Esophagus squamous epithelium (tissue), 4 donors: Measurements from ENCODE around the gene AREL1.

ENCODE experiments used
- POLR2A ChIP-seq, 4 donors: fragments of 450-650 bp; IDR thresholded peaks; one replicate each; pipeline ENCODE4 v1.6.1; 2017; ENCODE audit warnings: antibody characterized with exemption in 4 of 4, mild to moderate bottlenecking in 4 of 4, moderate library complexity in 3 of 4
- TF ChIP-seq, protein P1 (sequence below), 6 experiments: fragments of 450-650 bp in 4 of 6; fragments of 200-600 bp in 2 of 6; sonication (generic) in 2 of 6; IDR thresholded peaks; one replicate each; pipeline ENCODE4 v1.5.1; 2016 to 2019; ENCODE audit warnings: antibody characterized with exemption in 6 of 6, mild to moderate bottlenecking in 4 of 6, moderate library complexity in 4 of 6

DNA sequence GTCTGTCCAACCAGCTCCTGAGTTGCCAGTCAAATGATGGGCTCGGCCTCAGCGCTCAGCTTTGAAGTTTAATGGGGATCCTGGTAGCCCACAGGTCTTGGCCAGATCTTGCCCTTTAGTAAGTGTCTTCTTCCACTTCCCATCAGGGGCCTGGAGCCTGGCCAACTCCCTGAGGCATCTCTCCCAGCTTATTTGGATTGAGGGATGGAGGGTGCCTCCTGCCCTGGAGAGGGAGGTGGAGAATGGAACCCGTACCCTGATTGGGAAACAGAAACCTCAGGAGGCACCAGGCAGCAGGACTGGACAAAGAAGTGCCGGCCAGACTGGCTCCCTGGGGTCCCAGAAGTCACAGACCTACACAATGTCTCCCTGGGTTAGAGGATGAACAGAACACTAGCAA is 60.3 kb downstream of the AREL1 start:
- no peak for TF ChIP-seq POLR2A (IDR thresholded peaks at IDR 0.05)
- TF ChIP-seq, protein P1, sequence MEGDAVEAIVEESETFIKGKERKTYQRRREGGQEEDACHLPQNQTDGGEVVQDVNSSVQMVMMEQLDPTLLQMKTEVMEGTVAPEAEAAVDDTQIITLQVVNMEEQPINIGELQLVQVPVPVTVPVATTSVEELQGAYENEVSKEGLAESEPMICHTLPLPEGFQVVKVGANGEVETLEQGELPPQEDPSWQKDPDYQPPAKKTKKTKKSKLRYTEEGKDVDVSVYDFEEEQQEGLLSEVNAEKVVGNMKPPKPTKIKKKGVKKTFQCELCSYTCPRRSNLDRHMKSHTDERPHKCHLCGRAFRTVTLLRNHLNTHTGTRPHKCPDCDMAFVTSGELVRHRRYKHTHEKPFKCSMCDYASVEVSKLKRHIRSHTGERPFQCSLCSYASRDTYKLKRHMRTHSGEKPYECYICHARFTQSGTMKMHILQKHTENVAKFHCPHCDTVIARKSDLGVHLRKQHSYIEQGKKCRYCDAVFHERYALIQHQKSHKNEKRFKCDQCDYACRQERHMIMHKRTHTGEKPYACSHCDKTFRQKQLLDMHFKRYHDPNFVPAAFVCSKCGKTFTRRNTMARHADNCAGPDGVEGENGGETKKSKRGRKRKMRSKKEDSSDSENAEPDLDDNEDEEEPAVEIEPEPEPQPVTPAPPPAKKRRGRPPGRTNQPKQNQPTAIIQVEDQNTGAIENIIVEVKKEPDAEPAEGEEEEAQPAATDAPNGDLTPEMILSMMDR (IDR thresholded peaks at IDR 0.05) = no peak
